Limb (tissue), 2 donors: Measurements from ENCODE around the gene SGPP2.

Experiments used
- DNase-seq, 2 donors: peaks; one replicate each; pipeline ENCODE4 v3.0.0-alpha.2; 2016; ENCODE audit errors: extremely low spot score in 2 of 2

SGPP2 gene

DNA sequence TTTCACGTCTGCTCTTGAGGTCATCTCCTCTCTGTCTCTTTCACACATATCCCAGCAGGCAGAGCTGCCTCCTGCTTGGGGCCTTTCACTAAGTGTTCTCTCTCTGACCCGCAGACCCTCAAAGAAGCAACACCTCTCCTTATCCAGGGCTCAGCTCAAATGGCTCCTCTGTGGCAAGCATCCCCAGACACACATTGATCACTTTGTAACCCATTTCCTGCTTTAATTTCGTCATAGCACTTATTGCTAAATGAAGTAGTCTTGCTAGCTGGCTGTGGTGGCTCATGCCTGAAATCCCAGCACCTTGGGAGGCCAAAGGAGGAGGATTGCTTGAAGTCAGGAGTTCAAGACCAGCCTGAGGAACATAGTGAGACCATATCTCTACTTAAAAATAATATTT, 41.4 kb downstream of the SGPP2 start:
- no peak for DNase-seq

DNA sequence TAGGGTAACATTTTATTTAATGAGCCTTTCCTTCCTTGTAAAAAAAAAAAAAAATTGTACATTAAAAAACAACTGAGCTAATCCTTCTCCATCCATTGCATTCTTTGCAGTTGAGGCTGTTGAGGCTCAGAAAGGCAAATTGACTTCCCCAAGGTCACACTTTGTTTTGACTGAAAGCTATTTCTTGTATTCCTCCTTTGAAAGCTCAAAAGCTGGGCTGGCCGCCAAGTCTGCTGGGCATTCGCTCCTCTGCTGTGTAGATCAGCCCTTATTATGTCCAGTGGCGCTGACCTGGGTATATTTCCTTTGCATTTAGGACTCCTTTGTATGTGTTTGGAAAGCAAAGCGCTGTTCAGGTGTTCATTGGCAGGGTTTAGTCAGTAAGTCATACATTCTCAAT, 44.0 kb downstream of the SGPP2 start:
- DNase-seq = peak in 1 of 2 donors; percentile 38

- DNase-seq = no peak
These were observed 46.6 kb downstream of the SGPP2 start for GRCh38 chr2:222470802-222471468.

DNA sequence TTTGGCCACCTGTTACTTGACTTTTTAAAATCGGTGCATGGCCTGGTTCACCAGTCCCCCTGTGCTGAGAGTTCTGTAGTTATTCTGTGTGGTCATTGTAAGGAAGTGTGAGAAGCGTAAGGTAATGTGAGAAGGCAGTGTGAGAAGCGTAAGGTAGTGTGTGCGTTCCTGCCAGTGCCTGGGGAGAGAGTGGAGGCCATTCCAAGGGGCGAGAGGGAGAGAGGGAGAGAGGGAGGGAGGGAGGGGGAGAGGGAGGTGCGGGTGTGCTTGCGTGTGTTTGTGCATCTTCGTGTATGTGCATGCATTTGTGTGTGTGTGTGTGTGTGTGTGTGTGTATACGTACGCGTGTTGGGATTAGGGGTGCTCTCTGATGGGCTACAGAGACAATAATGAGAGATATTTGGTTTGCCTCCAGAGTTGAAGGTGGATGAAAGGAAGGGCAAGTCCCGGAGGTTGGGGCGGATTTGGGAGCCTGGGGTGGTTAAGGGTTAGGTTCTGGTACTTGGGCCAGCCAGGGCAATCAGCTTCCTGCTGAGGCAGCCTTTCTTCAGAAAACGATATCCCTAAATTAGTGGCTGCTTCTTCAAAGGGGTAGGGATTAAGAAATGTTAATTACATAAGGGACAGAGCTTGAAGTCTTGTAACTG, 53.7 kb downstream of the SGPP2 start:
- peak in 1 of 2 donors; percentile 35 for DNase-seq

DNA sequence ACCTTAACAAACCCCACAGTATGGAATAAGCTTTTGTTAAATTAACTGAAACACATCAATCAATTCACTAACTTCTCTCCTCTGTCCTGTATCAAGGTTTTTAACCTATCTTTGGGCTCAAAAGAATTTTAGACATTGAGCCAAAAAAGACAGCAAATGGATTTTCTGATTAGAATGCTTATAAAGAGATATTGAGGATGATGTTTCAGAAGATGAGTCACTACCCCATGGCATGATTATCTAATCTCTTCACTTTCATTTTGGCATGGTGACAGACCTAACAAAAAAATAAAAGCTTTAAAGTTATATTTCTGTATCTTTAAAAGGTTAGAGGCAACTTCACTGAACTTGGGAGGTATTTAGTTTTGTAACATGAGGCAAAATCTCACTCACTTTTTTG, 55.5 kb downstream of the SGPP2 start:
- DNase-seq = no peak

GRCh38 chr2:222480497-222480896, 56.2 kb downstream of the SGPP2 start:
- DNase-seq = no peak

- DNase-seq = no peak
These were observed 57.6 kb downstream of the SGPP2 start for GRCh38 chr2:222481941-222482340.

- DNase-seq = no peak
These were observed 59.2 kb downstream of the SGPP2 start for GRCh38 chr2:222483513-222484039.

DNA sequence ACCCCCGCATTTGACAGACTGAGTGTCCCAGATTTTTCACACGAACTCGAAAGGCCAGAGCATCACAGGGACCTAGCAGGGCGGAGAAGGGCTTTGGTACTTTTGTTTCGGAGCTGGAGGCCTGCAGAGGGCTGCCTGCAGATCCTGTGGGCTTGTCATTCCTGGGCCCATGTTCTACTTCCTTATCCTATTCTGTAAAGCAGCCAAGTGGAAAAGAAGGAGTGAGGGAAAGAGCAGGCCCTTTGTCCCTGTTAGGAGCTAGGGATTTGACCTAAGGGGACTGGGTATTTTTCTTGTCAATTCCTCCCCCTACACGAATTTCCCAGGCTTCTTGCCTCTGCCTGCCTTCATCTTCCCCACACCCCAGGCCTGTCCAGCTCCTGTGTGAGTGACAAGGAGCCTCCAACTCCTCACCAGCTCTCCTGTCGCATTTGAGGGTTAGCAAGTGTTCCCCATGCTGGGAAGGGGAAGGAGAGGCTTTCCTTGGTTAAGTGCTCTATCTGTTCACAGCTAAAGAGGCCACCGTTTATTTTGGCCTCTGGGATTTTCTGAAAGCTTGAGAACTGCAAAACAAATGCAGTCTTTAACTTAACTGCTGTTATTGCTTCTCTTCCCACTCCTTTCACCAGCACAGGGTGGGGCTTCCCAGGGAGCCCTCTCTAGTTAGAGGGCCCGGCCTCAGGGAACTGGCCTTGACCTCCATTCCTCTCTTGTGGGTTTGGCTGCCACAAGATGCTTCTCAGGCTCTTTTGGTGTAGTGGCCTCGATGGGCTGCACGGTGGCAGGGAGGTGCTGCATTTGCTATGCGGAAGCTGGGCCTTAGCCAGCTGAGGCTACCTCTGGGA, 61.2 kb downstream of the SGPP2 start:
- DNase-seq = no peak

- no peak for DNase-seq
These were observed 65.8 kb downstream of the SGPP2 start for GRCh38 chr2:222490131-222490530.

DNA sequence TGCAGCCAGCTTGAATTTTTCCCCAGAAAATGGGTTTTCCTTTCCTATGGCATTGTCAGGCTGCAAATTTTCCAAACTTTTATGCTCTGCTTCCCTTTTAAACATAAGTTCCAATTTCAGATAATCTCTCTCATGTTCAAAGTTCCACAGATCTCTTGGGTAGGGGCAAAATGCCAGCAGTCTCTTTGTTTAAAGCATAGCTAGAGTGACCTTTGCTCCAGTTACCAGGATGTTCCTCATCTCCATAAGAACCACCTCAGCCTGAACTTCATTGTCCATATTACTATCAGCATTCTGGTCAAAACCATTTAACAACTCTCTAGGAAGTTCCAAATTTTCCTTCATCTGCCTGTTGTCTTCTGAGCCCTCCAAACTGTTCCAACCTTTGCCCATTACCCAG, 68.3 kb downstream of the SGPP2 start:
- no peak for DNase-seq

GRCh38 chr2:222494104-222494739, 69.9 kb downstream of the SGPP2 start:
- DNase-seq = no peak

- DNase-seq = no peak
These were observed 71.0 kb downstream of the SGPP2 start for GRCh38 chr2:222495388-222495787.

GRCh38 chr2:222499226-222499625, 74.9 kb downstream of the SGPP2 start:
- DNase-seq = no peak

DNA sequence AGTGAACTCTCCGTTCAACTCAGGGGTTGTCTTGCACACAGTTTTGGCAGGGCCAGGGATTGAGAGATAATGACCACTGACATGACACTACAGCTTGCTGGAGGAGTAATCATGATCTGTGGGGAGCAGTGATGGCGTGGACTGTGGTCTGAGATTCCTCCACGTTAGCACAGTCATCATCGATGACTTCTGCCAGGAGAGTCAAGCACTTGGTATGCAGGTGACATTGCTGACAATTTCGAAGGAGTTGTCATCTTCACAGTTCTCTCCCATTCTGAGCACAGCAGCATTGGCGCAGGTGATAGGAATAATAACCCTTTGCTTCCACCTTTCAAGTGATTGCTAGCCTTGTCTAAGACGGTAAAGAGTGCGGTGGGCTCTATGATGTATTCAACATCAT, 79.8 kb downstream of the SGPP2 start:
- no peak for DNase-seq

DNA sequence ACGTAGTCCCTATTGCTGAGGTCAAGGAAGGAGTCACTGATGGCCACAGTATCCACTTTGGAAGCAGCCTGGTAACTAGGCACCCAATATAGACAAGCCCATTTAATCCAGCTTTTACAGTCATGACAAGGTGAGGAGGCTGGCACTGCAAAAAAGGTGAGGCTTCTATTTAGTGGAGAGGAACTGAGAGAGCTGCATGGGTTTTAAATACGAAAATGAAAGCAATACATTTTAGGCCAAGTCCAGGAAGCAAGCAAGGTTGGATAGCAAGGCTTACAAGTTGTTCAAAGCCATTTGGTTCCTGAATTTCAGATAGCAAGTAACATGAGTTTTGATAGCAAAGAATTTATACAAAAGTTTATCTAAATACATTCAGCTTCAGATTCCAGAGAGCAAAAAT, 80.4 kb downstream of the SGPP2 start:
- DNase-seq = no peak

- DNase-seq = no peak
These were observed 82.0 kb downstream of the SGPP2 start for GRCh38 chr2:222506230-222506935.

DNA sequence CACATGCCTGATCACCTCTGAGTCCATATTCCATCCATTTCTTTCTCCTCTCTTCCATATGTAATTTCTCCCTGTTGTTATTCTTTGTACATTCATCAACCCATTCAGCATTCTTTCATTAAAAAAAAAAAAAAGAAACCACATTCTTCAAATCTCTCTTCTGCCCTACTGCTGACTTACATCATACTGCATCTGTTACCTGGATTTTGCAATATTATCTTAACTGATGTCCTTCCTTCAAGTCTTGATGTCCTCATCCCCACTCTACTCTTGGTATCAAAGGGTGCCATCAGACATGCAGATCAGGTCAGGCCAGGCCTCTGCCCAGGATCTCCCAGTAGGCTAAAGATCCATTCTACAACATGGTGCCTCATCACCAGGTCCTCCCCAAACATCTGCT, 90.6 kb downstream of the SGPP2 start:
- no peak for DNase-seq

DNA sequence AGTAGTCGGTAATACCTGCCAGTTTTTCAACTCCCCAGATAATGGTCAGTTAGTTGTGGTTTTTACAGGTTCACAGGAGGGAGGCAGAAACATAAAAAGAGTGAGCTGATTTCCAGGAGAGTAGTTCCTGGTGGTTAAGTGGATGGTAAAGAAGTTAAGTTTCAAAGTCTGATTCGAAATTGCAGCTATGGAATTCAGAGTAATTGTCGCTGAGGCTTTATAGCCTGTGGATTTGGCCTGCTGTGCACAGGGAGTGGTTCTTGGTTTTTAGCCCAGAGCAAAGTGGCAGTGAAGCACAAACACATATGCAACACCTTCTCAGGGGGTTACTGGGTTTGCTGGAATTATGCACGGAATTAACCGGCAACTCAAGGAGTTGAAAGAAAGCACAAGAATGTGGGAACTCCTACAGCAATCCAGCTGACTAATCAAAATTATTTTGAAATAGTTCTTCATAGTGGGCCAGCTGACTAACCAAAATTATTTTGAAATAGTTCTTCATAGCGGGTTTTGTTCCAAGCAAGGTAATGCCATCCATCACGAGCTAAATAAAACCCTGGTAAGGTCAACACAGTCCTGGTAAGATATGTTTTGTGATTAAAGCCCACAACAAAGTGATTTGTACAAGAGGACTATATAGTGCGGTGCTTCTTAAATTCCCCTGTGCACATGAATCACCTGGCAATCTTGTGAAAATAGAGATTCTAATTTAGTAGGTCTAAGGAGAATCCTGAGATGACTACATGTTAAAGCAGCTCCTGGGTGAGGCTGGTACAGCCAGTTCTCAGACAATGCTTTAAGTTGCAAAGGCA, 94.4 kb downstream of the SGPP2 start:
- DNase-seq = peak in 1 of 2 donors; percentile 28

DNA sequence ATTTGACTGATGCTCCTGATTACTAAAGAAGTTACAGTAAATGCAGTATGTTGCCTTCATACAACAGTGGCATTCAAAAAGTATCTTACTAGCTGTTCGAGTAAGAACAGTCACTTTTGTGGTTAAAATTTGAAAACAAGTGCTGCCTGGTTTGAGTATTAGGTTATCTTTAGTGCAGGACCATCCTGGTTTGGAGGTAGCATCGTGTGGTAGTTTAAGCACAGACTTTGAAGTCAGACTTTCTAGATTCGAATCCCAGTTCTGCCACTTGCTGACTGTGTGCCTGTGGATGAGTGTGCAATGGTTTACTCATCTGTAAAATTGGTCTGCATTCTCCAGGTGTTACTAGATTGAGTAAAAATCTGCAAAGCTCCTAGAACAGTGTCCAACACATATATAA, 96.8 kb downstream of the SGPP2 start:
- DNase-seq = no peak
